ENCODE data around the gene OLFML1. TPM values are rescaled to one million over a fixed set of nuclear protein-coding genes. Genes with fewer than 3 reads are reported as not detected.
A peak's percentile ranks its signal among the peaks of the same experiment; 100 is the strongest.

Gene OLFML1
- total RNA-seq, 3 donors from 2014 or later (not counting 1 experiment from before 2014, with no cell fraction given), result not detected

DNA sequence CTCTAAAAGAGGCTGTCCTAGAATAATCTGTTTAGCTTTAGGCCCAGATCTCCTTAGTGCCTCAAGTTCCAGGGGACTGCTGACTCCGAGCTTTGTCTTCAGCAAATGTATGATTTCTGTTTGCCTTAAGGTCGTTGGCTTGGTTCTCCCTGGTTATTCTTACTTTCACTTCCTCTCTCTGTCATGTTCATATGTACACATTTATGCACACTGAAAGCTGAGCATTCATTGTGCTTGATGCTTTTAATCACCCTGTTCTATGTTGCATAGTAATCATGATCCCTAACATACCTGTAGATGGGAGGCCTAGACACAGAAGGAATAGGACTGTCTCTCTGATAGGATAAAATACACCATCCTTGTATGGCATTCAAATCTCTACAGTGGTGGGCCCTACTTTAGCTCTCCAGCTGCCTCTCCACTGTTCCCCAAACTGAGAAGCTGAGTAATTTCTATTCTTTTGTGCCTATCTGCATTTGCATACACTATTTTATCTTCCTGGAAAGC is 35.7 kb downstream of the OLFML1 start:
- intact Hi-C loops (cut with micrococcal nuclease), result no loop called here
- H3K4me3 ChIP-seq (ENCODE audit: low read length), result no peak overlapping the region
- H3K4me1 ChIP-seq (ENCODE audit: control insufficient read depth, insufficient read depth, low read length), result peaks cover 39% of the 10 kb centered on the region
- WGBS (ENCODE audit: insufficient coverage), result 0% methylated on average over 1 of the region's 2 CpGs
- no peaks in the 10 kb centered on the region for H3K27me3 Mint-ChIP-seq (ENCODE audit: low read depth in 2 of 2)
- H3K4me1 Mint-ChIP-seq, result peaks cover 6 to 49% of the 10 kb centered on the region in 2 donors
- H3K9me3 Mint-ChIP-seq, result no peaks in the 10 kb centered on the region
- TF ChIP-seq, protein P1, sequence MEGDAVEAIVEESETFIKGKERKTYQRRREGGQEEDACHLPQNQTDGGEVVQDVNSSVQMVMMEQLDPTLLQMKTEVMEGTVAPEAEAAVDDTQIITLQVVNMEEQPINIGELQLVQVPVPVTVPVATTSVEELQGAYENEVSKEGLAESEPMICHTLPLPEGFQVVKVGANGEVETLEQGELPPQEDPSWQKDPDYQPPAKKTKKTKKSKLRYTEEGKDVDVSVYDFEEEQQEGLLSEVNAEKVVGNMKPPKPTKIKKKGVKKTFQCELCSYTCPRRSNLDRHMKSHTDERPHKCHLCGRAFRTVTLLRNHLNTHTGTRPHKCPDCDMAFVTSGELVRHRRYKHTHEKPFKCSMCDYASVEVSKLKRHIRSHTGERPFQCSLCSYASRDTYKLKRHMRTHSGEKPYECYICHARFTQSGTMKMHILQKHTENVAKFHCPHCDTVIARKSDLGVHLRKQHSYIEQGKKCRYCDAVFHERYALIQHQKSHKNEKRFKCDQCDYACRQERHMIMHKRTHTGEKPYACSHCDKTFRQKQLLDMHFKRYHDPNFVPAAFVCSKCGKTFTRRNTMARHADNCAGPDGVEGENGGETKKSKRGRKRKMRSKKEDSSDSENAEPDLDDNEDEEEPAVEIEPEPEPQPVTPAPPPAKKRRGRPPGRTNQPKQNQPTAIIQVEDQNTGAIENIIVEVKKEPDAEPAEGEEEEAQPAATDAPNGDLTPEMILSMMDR (IDR thresholded peaks at IDR 0.05), result no peak
- H3K27ac Mint-ChIP-seq, result no peak overlapping the region
- H3K9me3 ChIP-seq (ENCODE audit: control insufficient read depth, insufficient read depth, low read length), result no peaks in the 10 kb centered on the region
- H3K4me3 Mint-ChIP-seq, result no peak overlapping the region
- DNase-seq (peak in 1 of 2 donors; percentile 40), ATAC-seq (no peak)
- no peaks in the 10 kb centered on the region for H3K36me3 ChIP-seq (ENCODE audit: control insufficient read depth, insufficient read depth, low read length)
- no peaks in the 10 kb centered on the region for H3K36me3 Mint-ChIP-seq
- H3K27ac ChIP-seq (ENCODE audit: low read length), result peak overlapping the region; percentile 82
- H3K27me3 ChIP-seq (ENCODE audit: control insufficient read depth, insufficient read depth, low read length), result no peaks in the 10 kb centered on the region

DNA sequence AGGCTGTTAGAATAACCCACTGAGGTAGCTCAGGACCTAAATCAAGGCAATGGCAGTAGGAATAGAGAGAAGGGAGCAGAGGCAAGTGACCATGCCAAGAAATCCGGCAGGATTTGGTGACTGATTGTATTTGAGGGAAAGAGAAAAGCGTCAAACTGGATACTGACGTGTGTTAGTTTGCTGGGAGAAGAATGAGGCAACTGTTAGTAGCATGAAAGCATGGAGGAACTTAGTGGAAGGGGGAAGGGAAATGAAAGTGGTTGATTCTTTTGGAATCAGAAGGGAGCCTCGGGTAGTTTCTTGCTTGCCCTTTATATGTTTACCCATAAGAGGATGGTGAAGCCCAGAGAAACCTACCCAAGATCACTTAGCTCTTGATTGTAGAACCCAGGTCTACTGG is 36.8 kb downstream of the OLFML1 start:
- H3K9me3 Mint-ChIP-seq, result no peaks in the 10 kb centered on the region
- no peaks in the 10 kb centered on the region for H3K36me3 ChIP-seq (ENCODE audit: control insufficient read depth, insufficient read depth, low read length)
- H3K4me3 Mint-ChIP-seq, result no peak overlapping the region
- WGBS (ENCODE audit: insufficient coverage), result 66% methylated on average over 4 of the region's 4 CpGs
- peaks cover 50% of the 10 kb centered on the region for H3K4me1 ChIP-seq (ENCODE audit: control insufficient read depth, insufficient read depth, low read length)
- H3K4me3 ChIP-seq (ENCODE audit: low read length), result no peak overlapping the region
- no peak overlapping the region for H3K27ac ChIP-seq (ENCODE audit: low read length)
- H3K4me1 Mint-ChIP-seq, result peaks cover 14 to 51% of the 10 kb centered on the region in 2 donors
- ATAC-seq (no peak), DNase-seq (no peak)
- no peaks in the 10 kb centered on the region for H3K27me3 Mint-ChIP-seq (ENCODE audit: low read depth in 2 of 2)
- no peaks in the 10 kb centered on the region for H3K27me3 ChIP-seq (ENCODE audit: control insufficient read depth, insufficient read depth, low read length)
- intact Hi-C loops (cut with micrococcal nuclease), result no loop called here
- no peaks in the 10 kb centered on the region for H3K36me3 Mint-ChIP-seq
- no peaks in the 10 kb centered on the region for H3K9me3 ChIP-seq (ENCODE audit: control insufficient read depth, insufficient read depth, low read length)
- no peak overlapping the region for H3K27ac Mint-ChIP-seq
- TF ChIP-seq, protein P1 (IDR thresholded peaks at IDR 0.05), result no peak

DNA sequence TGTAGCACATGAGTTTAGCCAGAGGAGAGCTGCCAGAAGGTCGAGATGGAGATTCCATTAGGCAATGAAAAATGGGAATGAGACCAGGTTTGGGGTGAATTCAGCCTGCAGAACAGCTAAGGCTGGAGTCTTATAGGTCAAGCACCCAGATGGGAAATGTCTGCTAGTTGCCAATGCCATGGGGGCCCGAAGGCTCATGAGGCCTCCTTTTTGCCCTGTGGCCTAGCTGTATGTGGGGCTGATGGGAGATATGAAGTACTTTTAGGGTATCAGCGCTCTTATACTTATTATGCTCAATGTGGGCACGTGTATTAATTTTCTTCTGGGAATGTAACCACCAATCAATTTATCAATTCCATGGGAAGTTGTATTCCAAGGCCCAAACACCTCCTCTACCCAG is 37.2 kb downstream of the OLFML1 start:
- Histone ChIP-seq H3K27ac (ENCODE audit: low read length) (no peak overlapping the region), H3K4me3 (ENCODE audit: low read length) (no peak overlapping the region), H3K27me3 (ENCODE audit: control insufficient read depth, insufficient read depth, low read length) (no peaks in the 10 kb centered on the region), H3K36me3 (ENCODE audit: control insufficient read depth, insufficient read depth, low read length) (no peaks in the 10 kb centered on the region), H3K9me3 (ENCODE audit: control insufficient read depth, insufficient read depth, low read length) (no peaks in the 10 kb centered on the region), H3K4me1 (ENCODE audit: control insufficient read depth, insufficient read depth, low read length) (peaks cover 54% of the 10 kb centered on the region)
- intact Hi-C loops (cut with micrococcal nuclease), result no loop called here
- 90% methylated on average over 4 of the region's 4 CpGs for WGBS (ENCODE audit: insufficient coverage)
- no peaks in the 10 kb centered on the region for H3K36me3 Mint-ChIP-seq
- no peaks in the 10 kb centered on the region for H3K9me3 Mint-ChIP-seq
- ATAC-seq (no peak), DNase-seq (no peak)
- TF ChIP-seq, protein P1 (IDR thresholded peaks at IDR 0.05), result no peak
- H3K4me1 Mint-ChIP-seq, result peaks cover 19 to 53% of the 10 kb centered on the region in 2 donors
- no peaks in the 10 kb centered on the region for H3K27me3 Mint-ChIP-seq (ENCODE audit: low read depth in 2 of 2)
- H3K27ac Mint-ChIP-seq, result no peak overlapping the region
- H3K4me3 Mint-ChIP-seq, result no peak overlapping the region

Data from natural killer cell (primary cell).